B cell (primary cell): ENCODE data around the gene RASL11A.

Experiments used
- CTCF ChIP-seq: fragments of 200-600 bp; IDR thresholded peaks from one replicate; pipeline ENCODE4 v1.8.0; 2022; ENCODE audit warnings: antibody characterized with exemption, mild to moderate bottlenecking
- EZH2 ChIP-seq: IDR thresholded peaks from 2 replicates; pipeline ENCODE4 v1.6.1; 2012; ENCODE audit warnings: borderline replicate concordance, low read depth, mild to moderate bottlenecking, moderate library complexity, low read length; ENCODE audit not compliant: insufficient read depth, poor library complexity, severe bottlenecking

GRCh38 chr13:27281420-27281819 is 10.8 kb downstream of the RASL11A start:
- no peak for TF ChIP-seq CTCF
- TF ChIP-seq EZH2 = no peak
